Epithelial cell of alveolus of lung (primary cell): Measurements from ENCODE around the gene MBTD1. TPM values are rescaled to one million over a fixed set of nuclear protein-coding genes. Genes with fewer than 3 reads are reported as not detected.

Experiments
- total RNA-seq: library from RNA; depleted of rRNA; stranded (reverse); fragments of >200 nt; gene quantifications from 2 replicates; pipeline ENCODE4 v1.2.1, GENCODE V29; 2015

The MBTD1 gene
- 2.7 and 14.5 TPM in 2 replicates for total RNA-seq

DNA sequence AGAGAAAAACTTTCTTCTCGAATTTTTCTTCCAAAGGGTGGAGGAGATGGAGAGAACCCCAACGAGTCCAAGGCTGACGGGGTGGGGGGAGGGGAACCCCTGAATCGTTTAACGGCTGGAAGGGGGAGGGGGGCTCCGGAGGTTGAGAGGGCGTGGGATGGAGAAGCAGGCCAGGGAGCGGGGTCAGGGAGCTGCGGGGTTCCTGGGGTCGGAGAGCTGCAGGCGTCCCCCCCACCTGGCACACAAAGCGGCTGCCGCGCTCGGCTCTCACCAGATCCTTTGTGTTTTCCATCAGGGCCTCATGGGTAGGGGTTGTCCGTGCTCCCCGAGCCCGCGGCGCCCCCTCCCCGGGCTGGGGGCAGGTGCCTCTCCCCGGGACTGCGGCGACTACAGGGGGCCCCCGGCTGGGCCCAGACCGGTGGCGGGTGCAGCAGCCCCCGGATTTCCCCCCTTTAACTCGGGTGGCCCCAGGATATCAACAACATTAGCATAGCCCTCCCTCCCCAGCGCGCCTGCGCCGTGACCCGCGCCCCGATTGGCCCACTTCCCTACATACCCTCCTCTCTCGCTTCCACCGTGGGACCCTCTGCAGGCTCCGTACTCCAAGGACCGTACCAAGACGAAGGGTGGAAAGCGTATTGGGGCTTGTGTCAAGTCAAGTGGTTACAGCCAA lies at the start of gene MBTD1:
TSS of gene MBTD1 (minus strand) at position 486 of the 673 bp plus-strand sequence. CDS start 34,888 bp downstream, outside the sequence.

DNA sequence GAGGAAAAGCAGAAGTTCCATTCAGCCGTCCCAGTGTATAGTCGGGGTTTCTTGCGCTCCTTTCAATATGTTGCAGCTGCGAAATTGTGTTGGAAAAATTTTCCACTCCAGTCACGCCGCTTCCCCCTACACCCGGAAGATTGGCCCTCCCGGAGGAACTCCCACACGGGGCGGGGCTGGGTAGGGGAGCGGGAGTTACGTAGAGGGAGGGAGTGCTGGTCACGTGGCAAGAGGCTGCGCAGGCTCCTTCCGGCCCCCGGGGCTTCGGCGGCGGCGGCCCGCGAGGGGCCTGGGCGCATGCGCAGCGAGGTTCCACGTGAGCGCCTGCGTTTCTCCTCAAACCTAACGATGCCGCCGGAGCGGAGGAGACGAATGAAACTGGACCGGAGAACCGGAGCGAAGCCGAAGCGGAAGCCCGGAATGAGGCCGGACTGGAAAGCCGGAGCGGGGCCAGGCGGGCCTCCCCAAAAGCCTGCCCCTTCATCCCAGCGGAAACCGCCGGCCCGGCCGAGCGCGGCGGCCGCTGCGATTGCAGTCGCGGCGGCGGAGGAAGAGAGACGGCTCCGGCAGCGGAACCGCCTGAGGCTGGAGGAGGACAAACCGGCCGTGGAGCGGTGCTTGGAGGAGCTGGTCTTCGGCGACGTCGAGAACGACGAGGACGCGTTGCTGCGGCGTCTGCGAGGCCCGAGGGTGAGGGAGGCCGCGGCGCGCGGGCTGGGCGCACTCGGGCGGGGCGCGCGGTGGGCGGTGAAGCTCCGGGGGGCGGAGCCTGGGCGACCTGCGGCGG lies 581 bp upstream of the MBTD1 start, which contains the start of gene UTP18:
TSS of gene UTP18 (plus strand) at position 310 of the 787 bp plus-strand sequence. CDS start at position 349, 39 bp downstream.

DNA sequence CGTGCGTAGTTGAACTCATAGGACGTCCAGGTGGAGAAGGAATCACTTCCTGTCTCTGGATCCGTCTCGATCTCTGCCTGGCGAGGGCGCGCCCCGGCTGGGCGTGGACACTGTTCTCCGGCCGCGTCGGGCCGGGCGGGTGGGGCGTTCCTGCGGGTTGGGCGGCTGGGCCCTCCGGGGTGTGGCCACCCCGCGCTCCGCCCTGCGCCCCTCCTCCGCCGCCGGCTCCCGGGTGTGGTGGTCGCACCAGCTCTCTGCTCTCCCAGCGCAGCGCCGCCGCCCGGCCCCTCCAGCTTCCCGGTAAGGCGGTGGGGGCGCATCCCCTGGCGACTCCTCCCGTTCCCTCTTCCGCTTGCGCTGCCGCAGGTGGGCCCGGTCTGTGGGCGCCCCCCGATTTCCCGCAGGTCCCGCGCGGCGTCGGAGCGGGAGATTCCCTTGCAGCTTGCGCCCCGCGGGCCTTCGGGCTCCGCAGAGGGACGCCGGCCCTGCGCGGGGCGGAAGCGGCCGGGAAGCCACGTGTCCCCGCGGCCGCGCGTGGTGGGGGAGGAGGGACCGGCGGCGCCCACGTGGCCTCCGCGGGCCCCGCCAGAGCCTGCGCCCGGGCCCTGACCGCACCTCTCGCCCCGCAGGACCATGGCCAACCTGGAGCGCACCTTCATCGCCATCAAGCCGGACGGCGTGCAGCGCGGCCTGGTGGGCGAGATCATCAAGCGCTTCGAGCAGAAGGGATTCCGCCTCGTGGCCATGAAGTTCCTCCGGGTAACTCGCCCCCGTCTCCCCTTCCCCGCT lies 93.5 kb downstream of the MBTD1 start, which contains the start of gene NME2:
TSS of gene NME2 (plus strand) at position 214 of the 789 bp plus-strand sequence. CDS start at position 634, 420 bp downstream.

DNA sequence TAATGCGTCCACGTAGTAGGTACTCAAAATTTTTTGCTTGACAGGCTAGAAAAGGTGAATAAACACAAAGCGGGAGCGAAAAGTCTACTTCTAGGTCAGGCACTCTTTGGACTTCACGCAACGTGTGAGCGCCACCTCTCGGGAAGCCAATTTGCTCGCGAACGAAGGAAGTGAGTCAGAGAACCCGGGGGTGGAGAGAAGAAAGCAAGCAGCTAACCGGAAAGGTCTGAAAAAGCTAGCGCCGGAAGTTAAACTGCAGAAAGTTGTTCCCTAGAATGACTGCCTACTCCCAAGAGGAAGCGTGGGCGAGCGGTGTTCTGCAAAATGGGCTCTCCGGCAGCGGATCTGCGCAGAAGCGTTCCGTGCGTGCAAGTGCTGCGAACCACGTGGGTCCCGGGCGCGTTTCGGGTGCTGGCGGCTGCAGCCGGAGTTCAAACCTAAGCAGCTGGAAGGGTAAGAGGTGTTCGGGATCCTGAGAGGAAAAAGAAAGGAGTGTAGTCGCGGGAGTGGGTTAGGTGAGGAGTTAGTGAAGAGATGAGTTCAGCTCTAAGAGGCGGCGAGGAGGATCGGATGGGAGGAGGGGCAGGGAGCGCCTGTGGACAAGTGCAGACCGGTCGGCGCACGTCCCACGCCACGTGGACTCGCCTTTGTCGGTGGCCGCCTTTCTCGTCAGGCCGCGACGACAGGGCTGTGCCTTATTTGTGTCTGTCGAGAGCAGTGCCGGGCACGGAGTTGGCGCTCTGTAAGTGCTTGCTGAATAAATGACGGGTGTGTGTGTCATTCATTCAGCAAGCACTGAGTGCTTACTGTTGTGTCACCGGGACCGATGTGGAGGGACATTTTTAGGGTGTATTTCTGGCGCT lies 106.4 kb downstream of the MBTD1 start, which contains the start of gene NME1:
TSS of gene NME1 (plus strand) at position 350 of the 863 bp plus-strand sequence. CDS start 2,096 bp downstream, outside the sequence.

Other genes starting within 250 kb of the MBTD1 start
- gene SPAG9, start 139.2 kb downstream of the MBTD1 start, total RNA-seq = 32.3 and 43.4 TPM in 2 replicates
- gene NME1, start 106.5 kb downstream of the MBTD1 start, total RNA-seq = 55.4 and 236 TPM in 2 replicates
- 673 and 883 TPM in 2 replicates for gene NME2, start 93.6 kb downstream of the MBTD1 start, total RNA-seq
- gene UTP18, start 497 bp upstream of the MBTD1 start, total RNA-seq = 23.2 and 41.2 TPM in 2 replicates